ENCODE data around the gene TBC1D1. TPM values are rescaled to one million over a fixed set of nuclear protein-coding genes. Genes with fewer than 3 reads are reported as not detected.

The TBC1D1 gene
- total RNA-seq, 2 donors from 2014 or later, result 55.3 to 77.4 TPM

DNA sequence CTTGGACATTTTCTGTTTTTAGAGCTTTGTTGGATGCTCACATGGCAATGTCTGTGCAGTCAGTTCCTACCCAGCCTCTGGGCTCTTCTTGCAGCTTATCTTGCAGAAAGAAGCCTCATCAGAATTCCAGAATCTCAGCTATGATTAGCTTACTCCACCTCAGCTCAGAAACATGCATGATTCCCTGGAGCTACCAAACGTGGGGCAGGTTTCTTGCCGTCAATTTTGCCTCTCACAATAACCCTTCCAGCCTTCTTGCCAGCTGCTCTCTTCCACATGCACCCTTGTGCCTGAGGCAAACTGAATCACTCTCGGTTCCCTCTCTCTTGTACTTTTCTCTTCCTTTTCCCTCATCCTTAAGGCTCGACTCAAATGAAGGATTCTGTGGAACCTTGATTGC is 210.7 kb downstream of the TBC1D1 start:
- no peak overlapping the region for H3K9ac ChIP-seq (ENCODE audit: low read depth in 2 of 2, low read length in 2 of 2)
- H3K4me1 ChIP-seq, result no peaks in the 10 kb centered on the region
- no peak overlapping the region for H3K27ac ChIP-seq
- H3K36me3 ChIP-seq, result no peaks in the 10 kb centered on the region
- no peak overlapping the region for H3K4me3 ChIP-seq
- intact Hi-C loops (cut with DNase I), result no loop called here
- TF ChIP-seq, protein P1, sequence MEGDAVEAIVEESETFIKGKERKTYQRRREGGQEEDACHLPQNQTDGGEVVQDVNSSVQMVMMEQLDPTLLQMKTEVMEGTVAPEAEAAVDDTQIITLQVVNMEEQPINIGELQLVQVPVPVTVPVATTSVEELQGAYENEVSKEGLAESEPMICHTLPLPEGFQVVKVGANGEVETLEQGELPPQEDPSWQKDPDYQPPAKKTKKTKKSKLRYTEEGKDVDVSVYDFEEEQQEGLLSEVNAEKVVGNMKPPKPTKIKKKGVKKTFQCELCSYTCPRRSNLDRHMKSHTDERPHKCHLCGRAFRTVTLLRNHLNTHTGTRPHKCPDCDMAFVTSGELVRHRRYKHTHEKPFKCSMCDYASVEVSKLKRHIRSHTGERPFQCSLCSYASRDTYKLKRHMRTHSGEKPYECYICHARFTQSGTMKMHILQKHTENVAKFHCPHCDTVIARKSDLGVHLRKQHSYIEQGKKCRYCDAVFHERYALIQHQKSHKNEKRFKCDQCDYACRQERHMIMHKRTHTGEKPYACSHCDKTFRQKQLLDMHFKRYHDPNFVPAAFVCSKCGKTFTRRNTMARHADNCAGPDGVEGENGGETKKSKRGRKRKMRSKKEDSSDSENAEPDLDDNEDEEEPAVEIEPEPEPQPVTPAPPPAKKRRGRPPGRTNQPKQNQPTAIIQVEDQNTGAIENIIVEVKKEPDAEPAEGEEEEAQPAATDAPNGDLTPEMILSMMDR (IDR thresholded peaks at IDR 0.05), result no peak
- H3K27me3 ChIP-seq, result no peaks in the 10 kb centered on the region
- H3K9me3 ChIP-seq, result no peaks in the 10 kb centered on the region
- DNase-seq, result no peak

DNA sequence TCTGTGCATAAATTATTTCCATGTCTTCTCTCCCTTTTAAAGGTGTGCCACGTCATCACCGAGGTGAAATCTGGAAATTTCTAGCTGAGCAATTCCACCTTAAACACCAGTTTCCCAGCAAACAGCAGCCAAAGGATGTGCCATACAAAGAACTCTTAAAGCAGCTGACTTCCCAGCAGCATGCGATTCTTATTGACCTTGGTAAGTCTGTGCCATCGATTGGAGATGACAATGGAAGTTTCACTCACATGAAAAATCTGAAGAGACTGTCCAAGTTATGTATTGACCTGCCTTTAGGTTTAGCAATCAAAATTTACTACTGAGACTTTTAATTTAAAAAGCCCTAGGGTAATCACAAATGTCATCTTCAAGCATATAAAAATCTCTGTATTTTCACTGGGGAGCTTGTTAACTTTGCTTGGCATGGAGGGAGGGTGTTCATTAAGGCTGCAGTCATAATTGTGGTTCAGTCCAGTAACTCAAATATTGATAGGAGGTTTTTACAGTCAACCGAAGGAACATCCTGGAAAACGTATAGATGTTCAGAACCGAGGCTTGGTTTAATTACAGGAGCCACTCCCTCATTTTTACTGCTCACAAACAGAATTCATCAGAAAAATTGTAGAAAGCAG is 212.2 kb downstream of the TBC1D1 start:
- Histone ChIP-seq H3K4me3 (no peak overlapping the region), H3K4me1 (no peaks in the 10 kb centered on the region), H3K36me3 (no peaks in the 10 kb centered on the region), H3K9me3 (no peaks in the 10 kb centered on the region), H3K27me3 (no peaks in the 10 kb centered on the region), H3K9ac (ENCODE audit: low read depth in 2 of 2, low read length in 2 of 2) (no peak overlapping the region), H3K27ac (peak overlapping the region; percentile 55)
- no peak for DNase-seq
- TF ChIP-seq, protein P1 (IDR thresholded peaks at IDR 0.05), result no peak
- intact Hi-C loops (cut with DNase I), result no loop called here

DNA sequence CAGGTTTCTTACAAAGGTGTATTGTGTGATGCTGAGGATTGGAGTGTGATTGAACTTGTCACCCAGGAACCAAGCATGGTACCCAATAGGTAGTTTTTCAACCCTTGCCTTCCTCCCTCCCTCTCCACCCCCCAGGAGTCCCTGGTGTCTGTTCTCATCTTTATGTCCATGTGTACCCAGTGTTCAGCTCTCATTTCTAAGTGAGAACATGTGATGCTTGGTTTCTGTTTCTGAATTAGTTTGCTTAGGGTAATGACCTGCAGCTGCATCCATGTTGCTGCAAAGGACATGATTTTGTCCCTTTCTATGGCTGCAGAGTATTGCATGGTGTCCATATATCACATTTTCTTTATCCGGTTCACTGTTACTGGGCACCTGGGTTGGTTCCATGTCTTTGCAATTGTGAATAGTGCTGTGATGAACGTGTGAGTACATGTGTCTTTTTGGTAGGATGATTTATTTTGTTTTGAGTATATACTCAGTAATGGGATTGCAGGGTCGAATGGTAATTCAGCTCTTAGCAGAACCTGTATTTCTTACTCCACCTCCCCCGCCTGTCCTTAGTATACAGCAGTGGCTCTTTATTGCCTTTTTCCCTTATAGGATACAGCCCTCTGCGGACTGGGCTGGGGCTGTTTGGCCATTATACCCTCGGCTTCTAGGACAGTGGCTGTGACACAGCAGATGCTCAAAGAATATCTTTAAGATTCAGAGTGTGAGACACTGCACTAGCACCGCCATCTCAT is 214.8 kb downstream of the TBC1D1 start:
- DNase-seq, result no peak
- intact Hi-C loops (cut with DNase I), result no loop called here
- no peaks in the 10 kb centered on the region for H3K27me3 ChIP-seq
- H3K27ac ChIP-seq, result no peak overlapping the region
- H3K9me3 ChIP-seq, result no peaks in the 10 kb centered on the region
- H3K4me1 ChIP-seq, result no peaks in the 10 kb centered on the region
- H3K9ac ChIP-seq (ENCODE audit: low read depth in 2 of 2, low read length in 2 of 2), result no peak overlapping the region
- TF ChIP-seq, protein P1 (IDR thresholded peaks at IDR 0.05), result no peak
- H3K4me3 ChIP-seq, result no peak overlapping the region
- no peaks in the 10 kb centered on the region for H3K36me3 ChIP-seq

DNA sequence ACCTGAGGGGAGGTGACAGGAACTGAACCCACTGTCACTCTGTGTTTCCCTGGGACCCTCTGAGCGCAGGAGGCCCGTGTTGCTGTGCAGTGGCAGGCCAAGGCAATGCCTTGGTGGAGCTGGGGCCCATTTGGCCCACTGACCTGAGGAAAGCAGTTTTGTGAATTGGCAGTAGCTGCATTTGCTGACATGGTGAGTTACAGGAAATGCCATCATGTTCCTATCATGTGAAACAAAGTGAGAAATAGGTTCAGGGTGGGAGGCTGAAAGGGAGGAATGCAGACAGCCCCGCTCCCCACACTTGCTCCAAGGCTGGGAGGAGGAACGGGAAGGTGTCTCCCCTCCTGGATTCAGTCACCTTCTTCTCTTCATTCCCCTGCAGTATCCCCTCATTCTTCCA is 215.4 kb downstream of the TBC1D1 start:
- Histone ChIP-seq H3K9me3 (no peaks in the 10 kb centered on the region), H3K4me3 (no peak overlapping the region), H3K4me1 (no peaks in the 10 kb centered on the region), H3K9ac (ENCODE audit: low read depth in 2 of 2, low read length in 2 of 2) (no peak overlapping the region), H3K36me3 (no peaks in the 10 kb centered on the region), H3K27me3 (no peaks in the 10 kb centered on the region), H3K27ac (no peak overlapping the region)
- DNase-seq, result no peak
- TF ChIP-seq, protein P1 (IDR thresholded peaks at IDR 0.05), result no peak
- intact Hi-C loops (cut with DNase I), result no loop called here

DNA sequence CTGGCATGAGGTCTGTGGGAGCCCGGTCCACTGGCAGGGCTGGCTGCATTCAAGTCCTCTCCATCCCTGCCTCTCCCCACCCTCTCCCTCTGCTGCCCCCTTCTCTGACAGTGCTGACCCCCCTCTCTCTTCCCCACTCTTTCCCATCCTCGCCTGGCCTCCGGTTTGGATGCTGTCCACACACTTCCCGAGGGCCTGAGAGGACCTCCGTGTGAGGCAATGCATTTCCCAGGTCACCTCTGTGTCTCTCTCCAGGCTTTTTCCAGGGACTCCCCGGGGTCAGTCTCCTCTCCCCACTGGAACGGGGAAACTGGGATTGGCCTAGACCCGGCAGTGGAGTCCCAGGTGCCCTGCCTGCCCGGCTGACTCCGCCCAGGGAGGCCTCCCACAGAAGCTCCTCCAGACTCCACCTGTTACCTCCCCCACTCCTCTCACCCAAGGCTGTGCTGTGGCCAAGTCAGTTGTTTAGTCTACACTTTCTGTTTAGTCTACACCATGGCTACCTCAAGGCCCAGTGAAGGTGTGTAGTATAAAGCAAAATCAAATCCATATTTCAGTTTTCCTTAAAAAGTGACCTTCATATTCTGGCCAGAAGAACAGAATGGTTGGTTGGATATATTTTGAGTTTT is 216.1 kb downstream of the TBC1D1 start:
- H3K4me1 ChIP-seq, result no peaks in the 10 kb centered on the region
- TF ChIP-seq, protein P1 (IDR thresholded peaks at IDR 0.05), result no peak
- intact Hi-C loops (cut with DNase I), result no loop called here
- H3K9me3 ChIP-seq, result no peaks in the 10 kb centered on the region
- no peak overlapping the region for H3K4me3 ChIP-seq
- no peaks in the 10 kb centered on the region for H3K27me3 ChIP-seq
- no peaks in the 10 kb centered on the region for H3K36me3 ChIP-seq
- peak; percentile 68 for DNase-seq
- H3K27ac ChIP-seq, result no peak overlapping the region
- H3K9ac ChIP-seq (ENCODE audit: low read depth in 2 of 2, low read length in 2 of 2), result no peak overlapping the region
